ENCODE results near the gene HECW1.
A peak's percentile ranks its signal among the peaks of the same experiment; 100 is the strongest.

Gene HECW1

DNA sequence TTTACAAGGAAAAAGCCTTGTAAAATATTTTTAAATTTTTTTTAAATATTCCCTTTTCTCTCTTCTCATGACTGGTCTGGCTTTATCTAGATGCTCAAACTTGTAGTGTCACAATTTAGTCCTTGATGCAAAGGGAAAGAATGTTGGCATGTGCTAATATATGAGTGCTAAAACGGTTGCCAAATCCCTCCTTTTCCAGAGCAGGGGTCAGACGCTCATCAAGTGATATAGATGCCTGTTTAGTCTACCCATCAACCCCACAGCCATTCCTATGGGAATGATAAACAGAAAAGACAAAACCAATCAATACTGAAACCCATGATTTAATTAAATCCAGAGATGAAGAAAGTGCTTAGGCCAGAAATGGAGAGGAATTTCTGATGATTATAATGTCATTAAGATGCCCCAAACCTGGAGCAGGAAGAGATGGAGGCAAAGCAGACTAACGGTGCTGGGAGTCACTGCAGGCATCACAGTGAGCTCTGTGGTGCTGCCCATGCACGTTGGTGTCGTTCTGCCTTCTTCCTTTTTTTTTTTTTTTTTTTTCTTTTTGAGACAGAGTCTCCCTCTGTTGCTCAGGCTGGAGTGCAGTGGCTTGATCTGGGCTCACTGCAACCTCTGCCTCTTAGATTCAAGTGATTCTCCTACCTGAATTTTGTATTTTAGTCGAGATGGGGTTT lies 260.4 kb downstream of the HECW1 start:
- DNase-seq (ENCODE audit: low read depth in 2 of 2), result no peak

DNA sequence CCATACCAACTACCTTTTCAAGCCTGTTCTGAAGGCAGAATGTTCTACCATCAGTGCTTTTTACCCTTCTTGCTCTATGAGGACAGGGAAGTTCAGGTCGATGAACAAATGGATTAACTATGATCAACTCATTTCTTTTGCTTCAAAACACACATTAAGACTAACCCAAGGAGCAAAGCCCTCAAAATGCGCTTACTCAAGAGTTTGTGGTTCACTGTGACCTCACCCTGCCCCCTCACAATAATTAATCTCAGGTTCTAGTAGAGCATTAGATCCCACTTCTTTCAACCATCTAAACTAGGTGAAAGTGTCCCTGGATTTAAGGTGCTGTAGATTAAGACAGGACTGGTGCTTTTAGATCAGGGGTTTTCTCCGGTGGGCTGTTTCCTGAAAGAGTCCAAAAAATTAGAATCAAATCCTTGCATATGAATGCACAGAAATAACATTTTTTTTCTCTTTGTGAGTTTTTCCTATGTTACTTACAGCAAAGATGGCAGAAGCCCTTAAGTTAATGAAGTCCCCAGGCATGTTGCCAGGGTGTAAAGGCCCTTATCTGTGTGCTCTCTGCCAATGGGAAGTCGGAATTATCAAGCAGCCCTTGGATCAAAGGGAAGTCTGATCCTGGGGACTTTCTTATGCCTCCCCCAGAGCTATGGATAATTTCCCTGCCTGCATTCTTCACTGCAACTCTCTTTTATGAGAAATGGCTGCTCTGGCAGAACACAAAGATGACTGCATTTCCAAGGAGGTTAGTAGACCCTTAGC lies 264.9 kb downstream of the HECW1 start:
- no peak for DNase-seq (ENCODE audit: low read depth in 2 of 2)

DNA sequence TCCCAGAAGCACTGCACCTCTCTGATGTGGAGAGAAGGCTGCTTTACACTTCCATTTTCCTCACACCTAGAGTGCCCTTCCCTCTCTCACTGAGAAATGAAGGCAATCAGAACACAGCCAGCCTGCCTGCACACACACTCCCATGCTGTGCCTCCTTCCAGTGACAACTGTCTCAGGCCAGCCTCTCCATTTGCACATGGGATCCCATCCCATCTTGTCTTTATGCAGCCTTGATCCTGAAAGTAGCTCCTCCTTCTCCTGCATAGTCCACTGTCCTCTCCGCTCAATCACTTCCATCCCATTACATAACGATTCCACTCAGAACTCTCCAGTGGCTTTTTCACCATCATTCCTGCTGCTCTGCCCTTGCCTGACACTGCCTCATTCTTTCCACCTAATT lies 266.8 kb downstream of the HECW1 start:
- DNase-seq (ENCODE audit: low read depth in 2 of 2), result no peak

DNA sequence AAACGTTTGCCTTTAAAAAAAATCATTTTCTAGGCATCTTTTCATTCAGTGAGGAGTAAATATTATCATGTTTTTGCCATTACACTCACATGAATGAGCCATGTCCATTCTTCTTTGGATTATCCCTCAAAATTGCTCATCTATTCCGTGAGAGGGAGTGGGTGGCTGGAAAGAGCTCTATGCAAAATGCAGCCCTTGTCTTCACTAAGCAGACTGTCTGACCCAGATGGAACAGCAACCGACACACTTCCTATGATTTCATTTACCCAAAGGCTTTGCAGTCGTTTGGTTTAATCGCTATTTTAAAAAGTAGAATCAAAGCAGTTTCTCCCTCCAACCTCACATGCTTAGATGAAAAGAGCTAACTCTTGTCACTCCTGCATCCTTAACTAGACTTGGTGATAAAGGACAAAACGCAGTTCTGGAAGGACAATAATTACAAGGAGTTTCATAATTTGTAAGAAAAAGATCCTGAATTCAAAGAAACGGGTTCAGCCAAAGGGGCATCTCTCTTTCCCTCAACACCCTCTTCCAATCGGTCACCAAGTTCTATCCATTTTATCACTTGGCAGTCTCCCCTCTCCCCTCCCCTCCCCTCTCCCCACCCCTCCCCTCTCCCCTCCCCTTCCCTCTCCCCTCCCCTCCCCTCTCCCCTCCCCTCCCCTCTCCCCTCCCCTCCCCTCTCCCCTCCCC lies 272.3 kb downstream of the HECW1 start:
- DNase-seq (ENCODE audit: low read depth in 2 of 2), result no peak

DNA sequence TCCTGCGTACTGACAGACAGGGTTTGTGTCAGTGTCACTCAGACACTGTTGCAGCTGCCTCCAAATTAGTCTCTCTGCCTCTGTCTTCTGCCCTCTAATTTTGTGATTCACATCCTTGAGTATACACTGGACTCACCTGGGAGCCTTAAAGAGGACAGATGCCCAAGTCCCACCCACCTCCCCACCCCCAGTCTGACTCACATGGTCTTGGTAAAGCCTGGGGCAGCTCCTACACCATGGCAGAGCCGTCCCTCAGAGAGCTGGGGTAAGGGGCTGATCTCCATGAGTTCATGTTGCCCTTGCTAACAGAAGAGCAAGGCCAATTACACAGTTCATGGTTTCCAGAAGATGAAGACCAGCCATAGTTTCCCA lies 272.8 kb downstream of the HECW1 start:
- no peak for DNase-seq (ENCODE audit: low read depth in 2 of 2)

DNA sequence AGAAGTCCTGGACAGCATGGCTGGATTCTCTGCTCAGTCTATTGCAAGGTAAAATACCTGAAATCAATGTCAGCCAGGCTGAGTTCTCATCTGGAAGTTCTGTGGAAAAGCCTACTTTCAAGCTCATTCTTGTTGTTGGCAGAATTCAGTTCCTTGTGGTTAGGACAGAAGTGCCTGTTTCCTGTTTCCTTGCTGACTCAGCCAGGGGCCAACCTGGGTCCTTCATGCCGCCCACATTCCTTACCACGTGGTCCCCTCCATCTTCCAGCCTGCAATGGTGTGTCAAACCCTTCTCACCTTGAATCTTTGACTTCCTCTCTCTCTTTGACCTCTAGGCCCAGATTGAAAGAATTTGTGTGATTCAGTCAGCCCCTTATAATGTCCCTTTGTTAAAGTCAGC lies 273.4 kb downstream of the HECW1 start:
- peak in 1 of 2 donors; percentile 31 for DNase-seq (ENCODE audit: low read depth in 2 of 2)

DNA sequence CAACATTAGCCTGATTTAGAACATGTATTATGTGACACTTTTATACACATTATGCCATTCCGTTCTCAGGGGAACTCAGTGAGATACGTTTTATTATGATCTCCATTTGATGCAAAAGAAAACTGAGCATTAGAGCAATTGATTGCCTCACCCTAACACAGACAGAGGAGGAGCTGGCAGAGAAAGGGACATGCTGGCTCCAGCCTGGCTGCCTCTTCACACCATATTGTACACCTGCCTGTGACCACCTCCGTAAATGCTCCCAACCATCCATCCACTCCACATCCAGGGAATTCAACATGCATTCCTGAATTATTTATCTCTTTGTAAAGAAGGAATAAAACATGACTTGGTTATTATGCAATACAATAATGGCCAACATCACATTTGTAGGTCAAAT lies 275.5 kb downstream of the HECW1 start:
- DNase-seq (ENCODE audit: low read depth in 2 of 2), result no peak

DNA sequence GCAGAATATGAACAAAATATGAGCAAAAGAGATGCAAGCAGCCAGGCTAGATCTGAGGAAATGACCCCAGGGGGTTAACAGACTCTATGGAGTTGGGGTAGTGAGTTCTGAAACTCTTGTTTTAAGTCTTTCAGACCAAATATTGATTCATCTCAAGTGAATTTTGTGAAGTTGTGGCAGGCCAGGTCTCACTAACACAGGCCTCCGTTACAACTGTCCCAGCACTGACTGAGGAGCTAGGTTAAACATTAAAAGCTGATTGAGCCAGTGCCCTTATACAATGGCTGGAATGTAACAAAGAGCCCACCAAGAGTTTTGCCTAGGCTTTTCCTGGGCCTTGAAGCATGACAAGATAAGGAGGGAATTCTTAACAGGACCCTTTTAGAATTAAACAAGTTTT lies 278.1 kb downstream of the HECW1 start:
- DNase-seq (ENCODE audit: low read depth in 2 of 2), result no peak

DNA sequence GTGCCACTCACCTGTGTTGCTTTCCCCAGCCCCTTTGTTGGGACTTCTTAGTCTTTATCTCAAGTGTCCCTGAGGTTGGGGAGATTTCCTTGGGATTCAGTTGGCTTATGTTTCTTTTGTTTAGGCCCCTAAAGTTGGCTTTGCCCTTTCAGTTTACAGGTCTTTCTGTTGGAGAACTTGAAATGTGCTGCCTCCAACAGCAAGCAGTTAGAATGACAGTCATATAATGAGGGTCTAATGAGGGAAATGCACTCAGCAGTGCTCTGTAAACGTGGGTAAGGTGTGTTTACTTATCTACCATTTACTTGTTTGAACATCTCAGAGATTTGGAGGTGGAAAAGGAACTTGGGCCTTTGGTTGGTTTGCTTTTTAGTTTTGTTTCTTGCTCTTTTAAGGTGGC lies 279.1 kb downstream of the HECW1 start:
- DNase-seq (ENCODE audit: low read depth in 2 of 2), result no peak

DNA sequence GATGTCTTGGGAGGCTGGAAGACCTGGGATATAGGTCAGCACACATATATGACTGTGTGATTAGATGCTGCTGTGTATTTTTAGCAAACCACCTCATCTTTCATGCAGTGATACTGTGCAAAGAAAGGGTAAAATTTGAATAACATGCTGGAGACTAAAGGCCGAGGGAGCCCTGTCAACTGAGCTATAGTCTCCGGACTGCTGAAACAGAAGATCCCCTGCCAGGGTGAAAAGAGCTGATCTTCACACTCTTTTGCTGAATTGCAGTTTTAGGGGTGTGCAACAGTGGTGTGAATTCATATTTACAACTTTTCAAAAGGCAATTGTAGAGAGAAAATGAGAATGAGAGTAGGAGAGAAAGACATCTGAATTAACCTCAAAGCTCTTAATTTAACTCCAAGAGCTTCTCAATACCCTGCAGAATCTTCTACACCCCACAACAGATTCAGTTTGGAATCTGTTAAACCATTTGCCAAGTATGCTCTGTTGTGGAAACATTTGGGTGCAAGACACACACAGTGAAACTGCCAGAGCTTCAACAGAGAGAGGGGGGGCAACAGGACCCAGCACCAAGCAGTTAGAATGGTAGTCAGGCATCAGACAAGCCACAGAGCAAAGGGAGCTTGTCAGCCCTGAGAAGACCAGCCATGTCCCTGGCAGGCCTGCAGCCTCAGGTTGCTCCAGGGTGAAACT lies 280.3 kb downstream of the HECW1 start:
- no peak for DNase-seq (ENCODE audit: low read depth in 2 of 2)

DNA sequence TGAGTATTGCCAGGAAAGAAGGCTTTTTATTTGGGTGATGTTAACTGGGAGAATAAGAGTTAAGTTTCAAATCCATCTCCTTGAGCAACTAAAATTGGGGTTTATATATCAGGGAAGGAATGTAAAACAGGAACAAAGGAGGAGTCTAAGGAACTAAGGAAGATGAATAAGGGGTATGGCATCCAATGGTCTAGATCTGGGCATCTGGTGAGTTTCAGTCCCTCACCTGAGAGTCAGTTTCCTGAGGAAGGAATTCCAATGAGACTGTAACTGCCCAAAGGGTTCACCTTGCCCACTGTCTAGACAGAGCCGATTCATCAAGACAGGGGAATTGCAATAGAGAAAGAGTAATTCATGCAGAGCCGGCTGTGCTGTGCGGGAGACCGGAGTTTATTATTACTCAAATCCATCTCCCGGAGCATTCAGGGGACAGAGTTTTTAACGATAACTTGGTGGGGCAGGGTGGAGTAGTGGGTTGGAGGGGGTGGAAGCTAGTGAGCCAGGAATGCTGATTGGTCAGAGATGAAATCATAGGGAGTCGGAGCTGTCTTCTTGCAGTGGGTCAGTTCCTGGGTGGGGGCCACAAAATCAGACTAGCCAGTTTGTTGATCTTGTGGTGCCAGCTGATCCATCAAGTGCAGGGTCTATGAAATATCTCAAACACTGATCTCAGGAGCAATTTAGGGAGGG lies 282.1 kb downstream of the HECW1 start:
- DNase-seq (ENCODE audit: low read depth in 2 of 2), result no peak

DNA sequence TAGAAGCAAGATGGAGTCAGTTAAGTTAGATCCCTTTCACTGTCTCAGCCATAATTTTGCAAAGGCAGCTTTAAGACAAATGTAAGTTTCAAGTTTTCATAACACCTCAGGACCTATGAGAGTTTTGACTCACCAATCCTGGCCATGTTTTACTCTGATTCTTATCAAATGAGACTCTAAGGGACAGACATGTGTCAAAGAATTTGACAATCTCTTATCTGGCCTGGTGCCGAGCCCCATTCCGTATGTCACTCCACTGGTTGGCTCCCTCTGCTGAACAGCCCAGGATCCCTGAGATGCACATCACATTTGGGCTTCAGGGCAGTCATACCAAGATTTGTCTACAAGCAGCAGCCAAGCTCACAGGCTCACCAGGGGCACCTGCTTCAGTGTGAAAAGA lies 282.9 kb downstream of the HECW1 start:
- DNase-seq (ENCODE audit: low read depth in 2 of 2), result no peak

DNA sequence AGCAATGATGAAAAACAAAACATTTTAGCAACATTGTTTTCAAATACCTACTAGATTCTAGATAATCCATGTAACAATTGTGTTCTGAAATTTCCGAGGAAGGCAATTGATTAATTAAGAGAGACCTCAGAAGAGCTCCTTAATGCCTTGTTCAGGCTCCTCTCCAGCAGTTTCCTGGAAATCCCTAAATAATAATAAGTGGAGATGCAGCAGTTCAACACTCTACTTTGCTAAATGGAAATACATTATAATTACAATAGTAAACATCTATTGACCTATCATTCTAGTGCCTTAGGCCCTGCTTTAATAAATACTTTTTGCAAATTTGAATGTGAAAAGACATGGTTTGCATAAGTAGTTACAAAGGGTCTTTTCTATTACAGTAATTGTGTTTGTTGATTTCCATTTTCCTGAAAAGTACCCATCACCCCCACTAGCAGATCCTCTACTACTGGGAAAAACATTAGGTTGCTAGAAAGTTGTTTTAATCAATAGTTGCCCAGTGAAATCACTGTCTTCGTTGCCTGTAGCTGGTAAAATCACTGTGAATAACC lies 283.8 kb downstream of the HECW1 start:
- no peak for DNase-seq (ENCODE audit: low read depth in 2 of 2)

DNA sequence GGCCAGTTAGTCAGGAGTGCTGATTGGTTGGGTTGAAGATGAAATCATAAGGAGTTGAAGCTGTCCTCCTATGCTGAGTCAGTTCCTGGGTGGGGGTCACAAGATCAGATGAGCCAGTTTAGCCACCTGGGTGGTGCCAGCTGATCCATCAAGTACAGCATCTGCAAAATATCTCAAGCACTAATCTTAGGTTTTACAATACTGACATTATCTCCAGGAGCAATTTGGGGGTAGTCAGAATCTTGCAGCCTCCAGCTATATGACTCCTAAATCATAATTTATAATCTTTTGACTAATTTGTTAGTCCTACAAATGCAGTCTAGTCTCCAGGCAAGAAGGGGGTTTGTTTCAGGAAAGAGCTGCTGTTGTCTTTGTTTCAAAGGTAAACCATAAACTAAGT lies 286.4 kb downstream of the HECW1 start:
- no peak for DNase-seq (ENCODE audit: low read depth in 2 of 2)

DNA sequence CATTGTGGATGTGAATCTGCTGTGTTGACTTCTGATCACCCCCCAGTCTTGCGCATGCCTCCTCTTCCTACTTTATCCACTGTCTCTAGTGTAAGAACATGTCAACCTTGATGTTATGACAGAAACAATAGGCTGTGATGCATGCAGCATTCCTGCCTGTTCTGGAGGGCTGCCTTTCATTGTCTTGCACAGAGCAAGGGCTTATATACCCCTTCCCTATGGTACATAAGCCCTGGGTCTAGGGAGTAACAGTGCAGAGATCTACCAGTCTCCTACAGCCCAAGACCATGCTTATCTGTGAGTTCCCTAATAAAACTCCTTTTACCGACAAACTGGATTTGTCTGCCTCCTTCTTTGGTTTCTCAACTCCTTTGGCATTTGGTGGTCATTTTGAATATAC lies 293.5 kb downstream of the HECW1 start:
- DNase-seq (ENCODE audit: low read depth in 2 of 2), result no peak

DNA sequence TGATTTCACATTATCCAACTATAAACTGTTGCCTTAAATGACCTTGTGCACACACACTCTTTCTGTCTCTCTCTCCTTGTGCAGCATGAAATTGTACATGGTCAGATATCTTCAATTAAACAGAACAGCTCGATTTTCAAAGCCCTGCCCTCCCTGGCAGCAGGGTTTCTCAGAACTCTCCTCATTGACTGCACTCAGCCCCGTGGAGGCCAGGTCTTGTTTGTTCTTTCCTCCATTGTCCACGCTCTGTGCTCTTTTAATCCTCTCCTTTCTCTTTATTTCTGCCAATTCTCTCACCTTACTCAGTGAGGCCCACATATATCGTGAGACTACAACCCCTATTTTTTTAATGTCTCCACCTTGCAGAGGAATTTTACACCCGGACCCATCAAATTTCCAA lies 294.5 kb downstream of the HECW1 start:
- DNase-seq (ENCODE audit: low read depth in 2 of 2), result no peak

DNA sequence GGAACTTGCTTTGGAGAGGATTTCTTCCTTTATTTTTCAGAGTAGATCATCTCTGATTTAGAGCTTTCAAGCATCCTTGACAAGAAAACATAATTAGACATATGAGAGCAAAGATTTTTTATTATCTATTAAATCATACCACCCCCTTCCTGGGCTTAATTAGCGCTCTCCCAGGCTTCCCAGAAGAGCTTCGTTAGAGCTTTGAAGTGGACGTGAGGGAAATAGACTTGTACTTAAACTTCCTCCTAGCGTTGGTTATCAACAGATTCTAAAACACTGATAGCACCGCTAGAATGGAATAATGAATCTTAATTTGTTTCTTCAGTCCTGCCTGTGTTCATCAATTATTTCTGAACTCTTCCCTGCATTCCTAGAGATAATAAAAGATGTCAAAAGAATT lies 296.5 kb downstream of the HECW1 start:
- DNase-seq (ENCODE audit: low read depth in 2 of 2), result no peak

DNA sequence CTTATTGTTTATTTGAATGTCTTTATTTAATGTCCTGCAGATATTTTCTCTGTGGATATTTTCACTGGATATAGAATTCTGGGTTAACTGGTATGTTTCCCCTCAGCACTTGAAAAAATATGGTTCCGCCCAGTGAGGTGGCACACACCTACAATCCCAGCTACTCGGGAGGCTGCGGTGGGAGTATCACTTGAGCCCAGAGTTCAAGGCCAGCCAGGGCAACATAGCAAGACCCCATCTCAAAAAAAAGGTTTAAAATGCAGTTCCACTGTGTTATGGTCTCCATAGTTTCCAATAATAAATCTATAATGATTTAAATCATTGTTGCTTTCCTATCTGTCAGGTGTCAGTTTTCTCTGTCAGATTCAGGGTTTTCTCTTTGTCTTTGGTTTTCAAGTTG lies 305.0 kb downstream of the HECW1 start:
- no peak for DNase-seq (ENCODE audit: low read depth in 2 of 2)

DNA sequence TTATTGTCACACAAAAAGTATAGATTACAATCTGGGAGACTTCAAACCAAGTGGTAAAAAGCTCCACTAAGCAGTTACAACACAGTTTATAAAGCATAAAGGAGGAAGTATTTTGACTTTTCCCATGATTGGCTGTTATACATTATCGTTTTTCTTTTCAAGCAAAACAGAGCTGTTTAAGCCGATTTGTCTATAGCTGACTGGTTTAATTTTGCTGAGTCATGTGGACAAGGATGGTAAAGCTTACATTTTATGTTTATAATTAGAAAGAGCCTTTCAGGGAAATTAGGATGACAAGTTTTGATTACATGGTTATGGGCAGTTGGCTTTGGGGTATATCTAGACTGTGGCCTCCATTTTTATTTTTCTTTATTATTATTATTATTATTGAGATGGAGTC lies 318.0 kb downstream of the HECW1 start:
- no peak for DNase-seq (ENCODE audit: low read depth in 2 of 2)

DNA sequence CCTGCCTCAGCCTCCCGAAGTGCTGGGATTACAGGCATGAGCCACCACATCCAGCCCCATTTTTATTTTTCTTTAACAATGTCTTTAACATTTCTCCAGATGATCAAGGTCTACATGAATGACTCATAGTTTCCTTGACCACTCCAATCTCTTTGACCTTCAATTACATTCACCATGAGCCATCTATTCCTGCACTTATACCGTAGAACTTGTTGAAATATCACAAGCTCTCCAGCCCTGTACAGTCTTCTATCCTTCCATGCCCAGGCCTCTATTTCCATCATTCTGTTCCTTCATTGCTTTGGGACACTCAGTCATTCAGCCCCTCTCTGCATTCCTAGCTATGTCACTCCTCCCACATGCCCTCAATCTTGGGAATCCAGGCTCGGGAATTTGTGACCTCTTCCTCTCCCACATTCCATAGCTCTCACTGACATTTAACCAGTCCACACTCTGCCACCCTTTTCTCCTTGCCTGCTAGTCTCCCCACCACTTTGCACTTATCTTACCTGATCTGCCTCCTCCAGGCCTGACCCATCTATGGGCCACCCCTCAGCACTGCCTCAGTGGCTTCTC lies 318.7 kb downstream of the HECW1 start:
- no peak for DNase-seq (ENCODE audit: low read depth in 2 of 2)

DNA sequence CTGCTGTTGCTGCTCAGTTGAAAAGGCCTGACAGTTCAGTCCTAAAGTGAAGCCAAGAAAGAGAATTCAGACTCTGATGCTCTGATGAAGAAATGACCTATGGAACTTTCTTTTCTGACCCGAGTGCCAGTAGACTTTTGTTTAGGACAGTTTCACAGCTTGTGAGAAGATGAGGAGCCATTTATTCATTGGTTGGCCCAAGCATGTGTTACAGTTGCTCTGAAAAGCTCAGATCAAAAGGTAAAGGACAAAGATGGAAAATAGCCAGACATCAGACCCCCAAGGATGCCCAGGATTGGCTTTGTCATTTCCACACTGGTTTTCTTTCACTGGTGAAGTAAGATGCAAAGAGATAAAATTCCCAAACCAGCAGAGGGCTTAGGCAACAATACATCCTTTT lies 321.2 kb downstream of the HECW1 start:
- no peak for DNase-seq (ENCODE audit: low read depth in 2 of 2)

Measured in stimulated activated CD8-positive, alpha-beta memory T cell treated with anti-CD3 and anti-CD28 coated beads, Interleukin-15, amount 100 ng/mL, for 48 hours (primary cell).